ENCODE measurements around the gene SEMA4C.

DNA sequence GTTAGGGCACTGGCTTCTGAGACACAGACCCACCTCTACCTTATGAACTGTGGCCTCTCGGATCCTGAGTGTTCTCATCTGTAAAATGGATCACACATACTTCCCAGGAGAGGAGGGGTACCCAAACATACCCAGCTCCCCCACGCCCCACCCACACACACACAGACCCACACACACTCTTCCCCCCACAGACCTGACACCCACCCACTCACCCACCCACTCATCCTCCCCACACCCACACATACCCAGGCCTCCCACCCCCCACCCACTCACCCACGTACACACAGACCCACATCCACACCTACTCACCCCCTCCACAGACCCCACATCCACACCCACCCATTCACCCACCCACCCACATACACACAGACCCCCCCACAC, 24.3 kb upstream of the SEMA4C start:
- no peak for TF ChIP-seq EP300 (IDR thresholded peaks at IDR 0.05)
- no peak for TF ChIP-seq POLR2A (IDR thresholded peaks at IDR 0.05; ENCODE audit: low read depth)
- no peak for TF ChIP-seq POLR2AphosphoS5 (IDR thresholded peaks at IDR 0.05)
- TF ChIP-seq CTCF (IDR thresholded peaks at IDR 0.05): no peak
